CD8-positive, alpha-beta memory T cell (primary cell): Measurements from ENCODE around the gene CNTNAP5. TPM values are rescaled to one million over a fixed set of nuclear protein-coding genes. Genes with fewer than 3 reads are reported as not detected.

Source experiments
- CTCF ChIA-PET: fragments of 350-600 bp; sonication (Branson Sonifier 250); formaldehyde crosslinking; loops from one replicate; lab custom pipeline; 2021; ENCODE audit warnings: antibody characterized with exemption; lab: Charles Lee
- POLR2A ChIA-PET: fragments of 350-600 bp; sonication (Branson Sonifier 250); formaldehyde crosslinking; loops from one replicate; lab custom pipeline; 2021; ENCODE audit warnings: antibody characterized with exemption; lab: Charles Lee
- DNase-seq, 5 donors: peaks; one replicate each; pipeline versions ENCODE4 v3.0.0 to v3.0.0-alpha.2; 2020 to 2022; ENCODE audit warnings: mixed read lengths in 1 of 5
- H3K27ac ChIP-seq: one replicate; pipeline ENCODE4 v1.7.0; 2013; ENCODE audit warnings: low read depth, mild to moderate bottlenecking, low read length, moderate library complexity
- H3K27me3 ChIP-seq: 2 replicates; pipeline ENCODE4 v1.7.0; 2013; ENCODE audit warnings: low read length, mild to moderate bottlenecking; ENCODE audit not compliant: insufficient read depth, poor library complexity, severe bottlenecking
- H3K36me3 ChIP-seq: 2 replicates; pipeline ENCODE4 v1.7.0; 2013; ENCODE audit warnings: mild to moderate bottlenecking, low read length, moderate library complexity; ENCODE audit not compliant: insufficient read depth
- H3K4me1 ChIP-seq: 2 replicates; pipeline ENCODE4 v1.7.0; 2013; ENCODE audit warnings: mild to moderate bottlenecking, low read length, moderate library complexity; ENCODE audit not compliant: insufficient read depth
- H3K4me3 ChIP-seq: 2 replicates; pipeline ENCODE4 v1.7.0; 2013; ENCODE audit warnings: mild to moderate bottlenecking, low read length
- H3K9me3 ChIP-seq: 2 replicates; pipeline ENCODE4 v1.7.0; 2013; ENCODE audit warnings: mild to moderate bottlenecking, low read length
- H3K27ac Mint-ChIP-seq, 8 donors: one replicate each; pipeline ENCODE4 v1.8.0; 2020 to 2021; ENCODE audit warnings: mixed read lengths in 8 of 8, mild to moderate bottlenecking in 6 of 8, inconsistent platforms in 3 of 8, moderate library complexity in 3 of 8
- H3K27me3 Mint-ChIP-seq, 2 donors: one replicate each; pipeline ENCODE4 v1.8.0; 2020 to 2021; ENCODE audit warnings: mixed read lengths in 2 of 2, mild to moderate bottlenecking in 1 of 2, moderate library complexity in 1 of 2
- H3K36me3 Mint-ChIP-seq, 3 donors: one replicate each; pipeline ENCODE4 v1.8.0; 2020 to 2021; ENCODE audit warnings: mixed read lengths in 3 of 3, inconsistent platforms in 1 of 3, mild to moderate bottlenecking in 1 of 3
- H3K4me1 Mint-ChIP-seq, 3 donors: one replicate each; pipeline ENCODE4 v1.8.0; 2020 to 2021; ENCODE audit warnings: mixed read lengths in 3 of 3, inconsistent platforms in 1 of 3, mild to moderate bottlenecking in 1 of 3
- H3K4me3 Mint-ChIP-seq, 7 donors: one replicate each; pipeline ENCODE4 v1.8.0; 2020 to 2021; ENCODE audit warnings: mixed read lengths in 7 of 7, mild to moderate bottlenecking in 6 of 7, moderate library complexity in 4 of 7, inconsistent platforms in 2 of 7
- H3K9me3 Mint-ChIP-seq, 5 donors: one replicate each; pipeline ENCODE4 v1.8.0; 2020 to 2022; ENCODE audit warnings: mixed read lengths in 5 of 5, mild to moderate bottlenecking in 3 of 5, moderate library complexity in 2 of 5, inconsistent platforms in 1 of 5
- polyA plus RNA-seq: library from polyadenylated mRNA; unstranded; fragments of 300-500 nt; fragmentation: Illumina TruSeq; gene quantifications from one replicate; pipeline ENCODE4 v1.2.3, GENCODE V29; 2021
- total RNA-seq, 2 experiments: library from RNA; stranded (reverse); gene quantifications; one replicate each; pipeline ENCODE4 v1.2.3, GENCODE V29; 2021

The CNTNAP5 gene
- total and polyA plus RNA-seq, 3 experiments from 2014 or later, result not detected

DNA sequence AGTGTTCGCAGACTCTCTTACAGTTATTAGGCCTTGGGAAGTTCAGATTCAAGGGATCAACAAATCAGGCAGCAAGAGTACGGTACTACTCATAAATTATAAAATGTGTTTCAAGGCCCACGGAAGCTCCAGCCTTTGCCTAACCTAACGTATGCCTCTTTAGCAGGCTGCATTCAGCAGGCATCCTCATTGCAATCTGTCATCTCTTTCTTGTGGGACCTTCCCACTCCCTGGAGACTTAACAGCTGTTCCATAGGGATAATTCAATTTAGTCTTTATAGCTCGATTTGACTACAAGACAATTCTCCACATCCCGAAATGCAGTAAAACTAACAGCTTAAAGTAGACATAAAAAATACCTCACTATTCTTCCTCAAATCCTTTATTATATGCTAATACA is 453.7 kb downstream of the CNTNAP5 start:
- no peak overlapping the region for H3K27ac ChIP-seq
- DNase-seq, result no peak
- ChIA-PET POLR2A (no interaction called here), CTCF (no interaction called here)
- Mint-ChIP-seq H3K27ac (no peak overlapping the region), H3K4me1 (no peaks in the 10 kb centered on the region), H3K9me3 (peaks cover 0 to 10% (median 6%) of the 10 kb centered on the region in 5 donors), H3K4me3 (no peak overlapping the region), H3K27me3 (no peaks in the 10 kb centered on the region), H3K36me3 (no peaks in the 10 kb centered on the region)
- H3K36me3 ChIP-seq, result no peaks in the 10 kb centered on the region
- H3K27me3 ChIP-seq, result no peaks in the 10 kb centered on the region
- no peaks in the 10 kb centered on the region for H3K9me3 ChIP-seq
- no peak overlapping the region for H3K4me3 ChIP-seq
- H3K4me1 ChIP-seq, result no peaks in the 10 kb centered on the region

DNA sequence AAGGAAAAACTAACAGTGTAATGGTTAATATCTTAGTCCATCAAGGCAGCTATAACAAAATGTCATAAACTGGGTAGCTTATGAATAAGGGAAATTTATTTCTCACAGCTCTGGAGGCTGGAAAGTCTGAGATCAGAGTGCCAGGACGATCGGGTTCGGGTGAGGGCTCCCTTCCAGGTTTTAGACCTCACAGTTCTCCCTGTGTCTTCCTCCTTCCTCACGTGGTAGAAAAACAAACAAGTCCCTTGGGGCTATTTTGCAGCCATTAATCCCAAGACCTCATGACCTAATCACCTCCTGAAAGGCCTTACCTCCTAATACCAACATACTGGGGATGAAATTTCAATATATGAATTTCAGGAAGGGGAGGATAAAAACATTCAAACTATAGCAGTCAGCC is 455.9 kb downstream of the CNTNAP5 start:
- DNase-seq, result no peak
- no peaks in the 10 kb centered on the region for H3K36me3 ChIP-seq
- no peak overlapping the region for H3K27ac ChIP-seq
- Mint-ChIP-seq H3K27me3 (no peaks in the 10 kb centered on the region), H3K27ac (no peak overlapping the region), H3K4me3 (no peak overlapping the region), H3K9me3 (peaks cover 0 to 10% (median 3%) of the 10 kb centered on the region in 5 donors), H3K4me1 (no peaks in the 10 kb centered on the region), H3K36me3 (no peaks in the 10 kb centered on the region)
- POLR2A ChIA-PET, result no interaction called here
- CTCF ChIA-PET, result no interaction called here
- H3K27me3 ChIP-seq, result no peaks in the 10 kb centered on the region
- H3K9me3 ChIP-seq, result no peaks in the 10 kb centered on the region
- no peaks in the 10 kb centered on the region for H3K4me1 ChIP-seq
- no peak overlapping the region for H3K4me3 ChIP-seq

DNA sequence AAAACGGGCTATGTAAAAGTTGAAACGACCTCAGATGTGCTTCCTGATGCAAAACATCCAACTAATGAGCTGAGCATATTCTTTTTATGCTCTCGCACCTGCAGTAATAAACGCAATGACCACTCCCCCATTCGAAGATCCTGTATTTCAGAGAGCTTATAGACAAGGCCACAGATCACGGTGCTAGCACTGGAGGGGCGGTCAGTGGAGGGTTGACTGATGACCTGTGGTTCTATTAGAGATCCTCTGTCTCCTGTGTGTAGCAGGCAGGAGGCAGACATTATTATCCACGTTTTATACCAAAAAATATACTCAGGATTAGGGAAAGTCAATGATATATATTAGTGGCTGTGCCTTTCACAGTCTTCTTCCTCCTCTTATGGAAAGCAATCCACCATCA is 457.0 kb downstream of the CNTNAP5 start:
- Histone ChIP-seq H3K36me3 (no peaks in the 10 kb centered on the region), H3K27ac (no peak overlapping the region), H3K4me3 (no peak overlapping the region), H3K9me3 (no peaks in the 10 kb centered on the region), H3K27me3 (no peaks in the 10 kb centered on the region), H3K4me1 (no peaks in the 10 kb centered on the region)
- no peak overlapping the region for H3K4me3 Mint-ChIP-seq
- no peaks in the 10 kb centered on the region for H3K36me3 Mint-ChIP-seq
- H3K9me3 Mint-ChIP-seq, result peaks cover 0 to 10% (median 3%) of the 10 kb centered on the region in 5 donors
- CTCF ChIA-PET, result no interaction called here
- H3K27ac Mint-ChIP-seq, result no peak overlapping the region
- POLR2A ChIA-PET, result no interaction called here
- no peak for DNase-seq
- no peaks in the 10 kb centered on the region for H3K27me3 Mint-ChIP-seq
- no peaks in the 10 kb centered on the region for H3K4me1 Mint-ChIP-seq

DNA sequence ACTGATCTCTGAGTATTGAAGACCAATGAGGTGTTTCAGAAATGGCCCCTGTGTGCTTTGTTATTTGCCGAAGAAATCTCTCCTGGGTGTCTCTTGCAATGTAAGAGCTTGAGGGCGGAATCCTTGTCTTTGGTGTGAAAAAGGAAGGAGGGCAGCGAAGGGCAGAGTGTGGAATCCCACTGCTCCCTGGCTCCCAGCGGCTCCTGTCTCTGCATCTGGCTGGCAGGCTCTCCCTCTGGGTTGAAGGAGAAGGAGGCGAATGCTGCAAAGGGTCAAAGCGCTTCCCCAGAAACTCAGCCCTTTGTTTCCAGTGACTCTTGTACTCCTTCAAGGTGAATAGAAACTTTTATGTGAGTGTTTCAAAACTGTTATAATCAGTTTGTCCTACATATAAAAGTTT is 457.5 kb downstream of the CNTNAP5 start:
- Mint-ChIP-seq H3K4me3 (no peak overlapping the region), H3K27ac (no peak overlapping the region), H3K27me3 (no peaks in the 10 kb centered on the region), H3K9me3 (peaks cover under 1 to 10% (median 3%) of the 10 kb centered on the region in 5 donors), H3K36me3 (no peaks in the 10 kb centered on the region), H3K4me1 (no peaks in the 10 kb centered on the region)
- H3K36me3 ChIP-seq, result no peaks in the 10 kb centered on the region
- no peak overlapping the region for H3K4me3 ChIP-seq
- DNase-seq, result no peak
- no peaks in the 10 kb centered on the region for H3K4me1 ChIP-seq
- H3K27me3 ChIP-seq, result no peaks in the 10 kb centered on the region
- H3K27ac ChIP-seq, result no peak overlapping the region
- H3K9me3 ChIP-seq, result no peaks in the 10 kb centered on the region
- CTCF ChIA-PET, result no interaction called here
- POLR2A ChIA-PET, result no interaction called here

DNA sequence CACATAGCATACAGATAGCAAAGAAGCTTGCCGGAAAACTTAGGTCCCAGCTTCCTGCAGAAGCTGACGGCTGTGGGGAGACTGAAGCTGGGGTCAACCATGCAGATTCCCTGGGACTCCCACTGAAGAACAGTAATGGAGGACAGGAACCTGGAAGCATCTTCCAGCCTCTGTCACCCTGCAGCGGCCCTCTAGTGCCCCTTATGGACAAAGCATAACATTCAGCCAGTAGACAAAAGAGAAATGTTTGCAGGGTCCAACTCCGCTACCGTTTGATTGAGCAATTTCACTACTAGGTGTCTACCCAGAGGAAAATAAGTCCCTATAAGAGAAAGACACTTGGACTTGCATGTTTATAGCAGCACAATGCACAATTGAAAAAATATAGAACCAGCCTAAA is 460.6 kb downstream of the CNTNAP5 start:
- no peaks in the 10 kb centered on the region for H3K4me1 Mint-ChIP-seq
- H3K36me3 Mint-ChIP-seq, result no peaks in the 10 kb centered on the region
- no peak overlapping the region for H3K4me3 Mint-ChIP-seq
- Histone ChIP-seq H3K27me3 (no peaks in the 10 kb centered on the region), H3K4me1 (no peaks in the 10 kb centered on the region), H3K36me3 (no peaks in the 10 kb centered on the region), H3K27ac (no peak overlapping the region), H3K4me3 (no peak overlapping the region), H3K9me3 (no peaks in the 10 kb centered on the region)
- peaks cover 0 to 10% (median 2%) of the 10 kb centered on the region in 5 donors for H3K9me3 Mint-ChIP-seq
- POLR2A ChIA-PET, result no interaction called here
- no peaks in the 10 kb centered on the region for H3K27me3 Mint-ChIP-seq
- CTCF ChIA-PET, result no interaction called here
- H3K27ac Mint-ChIP-seq, result no peak overlapping the region
- DNase-seq, result no peak

DNA sequence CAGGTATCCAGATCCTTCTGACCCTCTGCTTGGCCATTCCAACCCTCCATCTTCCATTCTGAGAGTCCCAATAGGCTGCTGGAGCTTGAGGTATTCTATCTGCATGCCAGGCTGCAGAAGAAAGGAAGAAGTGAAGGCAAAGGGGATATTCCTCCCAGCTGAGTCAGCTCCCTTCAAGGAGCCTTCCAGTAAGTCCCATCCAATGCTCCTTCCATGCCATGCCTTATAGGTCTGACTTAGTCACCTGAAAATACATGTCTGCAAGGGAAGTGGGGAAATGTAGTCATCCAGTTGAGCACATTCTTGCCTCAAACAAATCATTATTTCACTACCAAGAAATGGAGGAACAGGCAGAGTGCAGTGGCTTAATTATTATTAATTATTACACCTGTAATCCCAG is 464.6 kb downstream of the CNTNAP5 start:
- Mint-ChIP-seq H3K9me3 (peaks cover 0 to 3% (median 1%) of the 10 kb centered on the region in 5 donors), H3K4me1 (no peaks in the 10 kb centered on the region), H3K27ac (no peak overlapping the region), H3K36me3 (no peaks in the 10 kb centered on the region), H3K27me3 (no peaks in the 10 kb centered on the region), H3K4me3 (no peak overlapping the region)
- Histone ChIP-seq H3K36me3 (no peaks in the 10 kb centered on the region), H3K9me3 (no peaks in the 10 kb centered on the region), H3K27me3 (no peaks in the 10 kb centered on the region), H3K27ac (no peak overlapping the region), H3K4me3 (no peak overlapping the region), H3K4me1 (no peaks in the 10 kb centered on the region)
- CTCF ChIA-PET, result no interaction called here
- POLR2A ChIA-PET, result no interaction called here
- no peak for DNase-seq

DNA sequence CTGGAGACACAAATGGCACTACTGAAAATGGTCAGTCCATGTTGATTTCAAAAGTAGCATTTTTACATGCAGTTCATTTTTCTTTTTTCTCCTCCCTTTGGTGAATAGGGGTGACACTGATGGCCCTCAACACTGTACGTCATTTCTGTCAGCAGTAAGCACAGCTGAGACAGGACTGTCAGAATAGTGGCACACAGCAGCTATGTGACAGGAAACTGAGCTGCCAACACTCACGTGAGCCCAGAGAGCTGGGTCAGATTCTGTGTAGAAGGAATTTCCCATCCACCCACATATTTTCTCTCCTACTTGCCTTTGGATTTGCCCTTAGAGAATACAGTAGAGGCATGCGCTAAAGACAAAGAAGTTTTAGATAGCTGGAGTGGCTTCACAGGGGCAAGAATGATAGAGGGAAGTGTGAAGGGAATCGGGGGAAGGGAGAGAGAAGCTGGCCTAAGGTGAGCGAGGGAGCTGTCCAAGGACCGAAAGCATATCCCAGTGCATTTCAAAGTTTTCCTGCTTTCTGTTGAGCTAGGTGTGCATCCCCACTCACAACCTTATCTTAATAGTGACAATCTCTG is 476.6 kb downstream of the CNTNAP5 start:
- Histone ChIP-seq H3K27me3 (no peaks in the 10 kb centered on the region), H3K4me3 (no peak overlapping the region), H3K36me3 (no peaks in the 10 kb centered on the region), H3K4me1 (no peaks in the 10 kb centered on the region), H3K9me3 (no peaks in the 10 kb centered on the region), H3K27ac (no peak overlapping the region)
- ChIA-PET POLR2A (no interaction called here), CTCF (no interaction called here)
- Mint-ChIP-seq H3K27ac (no peak overlapping the region), H3K4me1 (no peaks in the 10 kb centered on the region), H3K4me3 (no peak overlapping the region), H3K9me3 (peaks cover 0 to 12% (median 3%) of the 10 kb centered on the region in 5 donors), H3K36me3 (no peaks in the 10 kb centered on the region), H3K27me3 (no peaks in the 10 kb centered on the region)
- DNase-seq, result no peak

DNA sequence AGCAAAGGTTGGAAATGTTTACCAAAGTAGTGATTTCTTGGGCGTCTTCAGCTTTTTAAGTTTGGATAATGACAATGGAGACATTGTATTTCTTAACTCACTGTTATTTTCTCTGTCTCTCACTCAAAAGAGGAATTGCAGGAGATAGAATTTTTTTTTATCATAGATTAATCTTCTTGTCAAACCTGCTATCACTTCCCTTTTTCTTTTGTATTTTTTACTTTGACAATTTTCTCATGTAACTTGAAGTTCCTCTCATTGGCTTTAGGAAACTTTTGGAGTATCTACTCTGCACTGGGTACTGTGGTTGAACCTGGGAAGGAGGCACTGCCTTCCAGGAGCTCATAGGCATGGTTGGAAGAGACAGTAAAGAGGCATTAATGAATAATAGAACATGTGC is 489.1 kb downstream of the CNTNAP5 start:
- H3K4me3 ChIP-seq, result no peak overlapping the region
- peaks cover 5 to 23% (median 18%) of the 10 kb centered on the region in 5 donors for H3K9me3 Mint-ChIP-seq

More for the DNA sequence above, 489.1 kb downstream of the CNTNAP5 start:
- Histone ChIP-seq H3K27me3 (no peaks in the 10 kb centered on the region), H3K36me3 (no peaks in the 10 kb centered on the region), H3K27ac (no peak overlapping the region), H3K9me3 (no peaks in the 10 kb centered on the region), H3K4me1 (no peaks in the 10 kb centered on the region)
- Mint-ChIP-seq H3K36me3 (peaks cover 0 to 2% (median 0%) of the 10 kb centered on the region in 3 donors), H3K4me3 (no peak overlapping the region), H3K27ac (peak overlapping the region in 1 of 8 donors; percentile 17), H3K4me1 (no peaks in the 10 kb centered on the region), H3K27me3 (peaks cover 0 to 1% of the 10 kb centered on the region in 2 donors)
- CTCF ChIA-PET, result no interaction called here
- DNase-seq, result no peak
- POLR2A ChIA-PET, result no interaction called here
